Measurements from ENCODE around the gene ZNF514.
"Not testable (repeated sequence)": the region's sequence is repeated elsewhere in the genome, so short reads cannot be mapped to it uniquely, and the experiment has no call there.

Gene ZNF514

GRCh38 chr2:95110395-95110794, 49.3 kb downstream of the ZNF514 start:
- no peak for TF ChIP-seq CTCF (IDR thresholded peaks at IDR 0.05; ENCODE audit: insufficient read depth, low read depth, low read length, missing control alignments)
- no peak overlapping the region for H3K4me3 ChIP-seq (ENCODE audit: low read depth, low read length)

GRCh38 chr2:95109260-95109659, 50.4 kb downstream of the ZNF514 start:
- no peak overlapping the region for H3K4me3 ChIP-seq (ENCODE audit: low read depth, low read length)
- no peak for TF ChIP-seq CTCF (IDR thresholded peaks at IDR 0.05; ENCODE audit: insufficient read depth, low read depth, low read length, missing control alignments)
- no peak for DNase-seq (ENCODE audit: low read depth)

More at GRCh38 chr2:95110395-95110794, 49.3 kb downstream of the ZNF514 start:
- DNase-seq (ENCODE audit: low read depth): no peak

GRCh38 chr2:95106081-95106480, 53.6 kb downstream of the ZNF514 start:
- TF ChIP-seq CTCF (IDR thresholded peaks at IDR 0.05; ENCODE audit: insufficient read depth, low read depth, low read length, missing control alignments): no peak
- no peak for DNase-seq (ENCODE audit: low read depth)
- H3K4me3 ChIP-seq (ENCODE audit: low read depth, low read length): no peak overlapping the region

GRCh38 chr2:95104606-95105005, 55.0 kb downstream of the ZNF514 start:
- no peak for DNase-seq (ENCODE audit: low read depth)
- H3K4me3 ChIP-seq (ENCODE audit: low read depth, low read length): no peak overlapping the region
- no peak for TF ChIP-seq CTCF (IDR thresholded peaks at IDR 0.05; ENCODE audit: insufficient read depth, low read depth, low read length, missing control alignments)

GRCh38 chr2:95099910-95100309, 59.7 kb downstream of the ZNF514 start:
- H3K4me3 ChIP-seq (ENCODE audit: low read depth, low read length): no peak overlapping the region
- no peak for TF ChIP-seq CTCF (IDR thresholded peaks at IDR 0.05; ENCODE audit: insufficient read depth, low read depth, low read length, missing control alignments)
- DNase-seq (ENCODE audit: low read depth): no peak

- H3K4me3 ChIP-seq (ENCODE audit: low read depth, low read length); DNase-seq (ENCODE audit: low read depth): not testable (repeated sequence)
Measured at GRCh38 chr2:95098273-95098672, 61.4 kb downstream of the ZNF514 start.
